Measurements from ENCODE around the gene KCTD2. TPM values are rescaled to one million over a fixed set of nuclear protein-coding genes. Genes with fewer than 3 reads are reported as not detected.

The KCTD2 gene
- total RNA-seq, 1 experiment from 2014 or later = 34.9 TPM

DNA sequence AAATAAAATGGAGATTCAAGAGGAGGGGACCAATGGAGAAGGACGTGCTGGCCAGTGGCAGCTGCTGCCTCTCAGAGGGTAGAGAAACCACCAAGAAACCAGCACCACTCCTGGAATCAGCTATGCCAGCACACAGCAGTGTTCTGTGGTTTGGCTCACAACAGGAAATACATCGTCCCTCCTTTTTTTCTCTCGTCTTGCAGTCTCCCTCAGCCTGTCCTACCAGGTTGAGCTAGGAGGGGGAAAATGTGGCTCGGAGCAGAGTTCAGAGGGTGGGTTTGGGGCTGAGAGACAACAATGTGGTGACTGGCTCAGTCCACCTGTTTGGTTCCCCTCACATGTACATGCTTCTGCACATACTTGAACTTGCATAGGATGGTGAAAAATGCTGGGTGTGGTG, 20.8 kb downstream of the KCTD2 start:
- BruUV-seq (replicated peaks) = no TSS peak
- H3K36me3 ChIP-seq (ENCODE audit: control insufficient read depth, insufficient read depth, low read length) = no peaks in the 10 kb centered on the region
- H3K4me1 ChIP-seq (ENCODE audit: control insufficient read depth, insufficient read depth, low read length) = no peaks in the 10 kb centered on the region
- no peak overlapping the region for H3K4me3 ChIP-seq (ENCODE audit: low read depth in 2 of 2, low read length in 2 of 2)
- ChIA-PET CTCF (interaction anchor here (2.8 kb wide), 1 partner anchor 38 kb away, joined by 13 read pairs; no protein-coding TSS in a partner anchor), POLR2A (no interaction called here)
- H3K27me3 ChIP-seq (ENCODE audit: control insufficient read depth, insufficient read depth, low read length) = no peaks in the 10 kb centered on the region
- intact Hi-C loops (cut with micrococcal nuclease; ENCODE audit: unreplicated experiment) (no loop called here), in situ Hi-C loops (cut with HindIII; ENCODE audit: low pct_unique_long_range_greater_than_20kb, low sequenced_read_pairs) (no loop called here)
- no peak for TF ChIP-seq SIN3A (IDR thresholded peaks at IDR 0.05; ENCODE audit: borderline replicate concordance, insufficient read depth, low read depth, low read length)
- no peak for TF ChIP-seq POLR2AphosphoS5 (IDR thresholded peaks at IDR 0.05; ENCODE audit: low read depth, low read length)
- no peak for TF ChIP-seq TCF7L2 (IDR thresholded peaks at IDR 0.05; ENCODE audit: low read depth, low read length)
- TF ChIP-seq, protein P1, sequence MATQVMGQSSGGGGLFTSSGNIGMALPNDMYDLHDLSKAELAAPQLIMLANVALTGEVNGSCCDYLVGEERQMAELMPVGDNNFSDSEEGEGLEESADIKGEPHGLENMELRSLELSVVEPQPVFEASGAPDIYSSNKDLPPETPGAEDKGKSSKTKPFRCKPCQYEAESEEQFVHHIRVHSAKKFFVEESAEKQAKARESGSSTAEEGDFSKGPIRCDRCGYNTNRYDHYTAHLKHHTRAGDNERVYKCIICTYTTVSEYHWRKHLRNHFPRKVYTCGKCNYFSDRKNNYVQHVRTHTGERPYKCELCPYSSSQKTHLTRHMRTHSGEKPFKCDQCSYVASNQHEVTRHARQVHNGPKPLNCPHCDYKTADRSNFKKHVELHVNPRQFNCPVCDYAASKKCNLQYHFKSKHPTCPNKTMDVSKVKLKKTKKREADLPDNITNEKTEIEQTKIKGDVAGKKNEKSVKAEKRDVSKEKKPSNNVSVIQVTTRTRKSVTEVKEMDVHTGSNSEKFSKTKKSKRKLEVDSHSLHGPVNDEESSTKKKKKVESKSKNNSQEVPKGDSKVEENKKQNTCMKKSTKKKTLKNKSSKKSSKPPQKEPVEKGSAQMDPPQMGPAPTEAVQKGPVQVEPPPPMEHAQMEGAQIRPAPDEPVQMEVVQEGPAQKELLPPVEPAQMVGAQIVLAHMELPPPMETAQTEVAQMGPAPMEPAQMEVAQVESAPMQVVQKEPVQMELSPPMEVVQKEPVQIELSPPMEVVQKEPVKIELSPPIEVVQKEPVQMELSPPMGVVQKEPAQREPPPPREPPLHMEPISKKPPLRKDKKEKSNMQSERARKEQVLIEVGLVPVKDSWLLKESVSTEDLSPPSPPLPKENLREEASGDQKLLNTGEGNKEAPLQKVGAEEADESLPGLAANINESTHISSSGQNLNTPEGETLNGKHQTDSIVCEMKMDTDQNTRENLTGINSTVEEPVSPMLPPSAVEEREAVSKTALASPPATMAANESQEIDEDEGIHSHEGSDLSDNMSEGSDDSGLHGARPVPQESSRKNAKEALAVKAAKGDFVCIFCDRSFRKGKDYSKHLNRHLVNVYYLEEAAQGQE (IDR thresholded peaks at IDR 0.05; ENCODE audit: insufficient read depth in 1 of 2, low read depth in 2 of 2, low read length in 1 of 2) = no peak
- TF ChIP-seq, protein P2, sequence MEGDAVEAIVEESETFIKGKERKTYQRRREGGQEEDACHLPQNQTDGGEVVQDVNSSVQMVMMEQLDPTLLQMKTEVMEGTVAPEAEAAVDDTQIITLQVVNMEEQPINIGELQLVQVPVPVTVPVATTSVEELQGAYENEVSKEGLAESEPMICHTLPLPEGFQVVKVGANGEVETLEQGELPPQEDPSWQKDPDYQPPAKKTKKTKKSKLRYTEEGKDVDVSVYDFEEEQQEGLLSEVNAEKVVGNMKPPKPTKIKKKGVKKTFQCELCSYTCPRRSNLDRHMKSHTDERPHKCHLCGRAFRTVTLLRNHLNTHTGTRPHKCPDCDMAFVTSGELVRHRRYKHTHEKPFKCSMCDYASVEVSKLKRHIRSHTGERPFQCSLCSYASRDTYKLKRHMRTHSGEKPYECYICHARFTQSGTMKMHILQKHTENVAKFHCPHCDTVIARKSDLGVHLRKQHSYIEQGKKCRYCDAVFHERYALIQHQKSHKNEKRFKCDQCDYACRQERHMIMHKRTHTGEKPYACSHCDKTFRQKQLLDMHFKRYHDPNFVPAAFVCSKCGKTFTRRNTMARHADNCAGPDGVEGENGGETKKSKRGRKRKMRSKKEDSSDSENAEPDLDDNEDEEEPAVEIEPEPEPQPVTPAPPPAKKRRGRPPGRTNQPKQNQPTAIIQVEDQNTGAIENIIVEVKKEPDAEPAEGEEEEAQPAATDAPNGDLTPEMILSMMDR (IDR thresholded peaks at IDR 0.05) = no peak
- H3K9me3 ChIP-seq (ENCODE audit: control insufficient read depth, insufficient read depth, low read depth, low read length) = no peaks in the 10 kb centered on the region
- ATAC-seq (peak; percentile 42; the same call in 1 of the 2 replicates), DNase-seq (ENCODE audit: low read depth, low spot score) (no peak)
- no peak overlapping the region; the same call in 1 of the 2 replicates for H3K27ac ChIP-seq (ENCODE audit: low read length)

- CTCF ChIA-PET = interaction anchor here (0.7 to 2.8 kb wide), 4 partner anchors 9 to 133 kb away, joined by 5 to 13 read pairs (median 6); no protein-coding TSS in a partner anchor
- Histone ChIP-seq H3K27ac (ENCODE audit: low read length) (no peak overlapping the region), H3K4me1 (ENCODE audit: control insufficient read depth, insufficient read depth, low read length) (no peaks in the 10 kb centered on the region), H3K27me3 (ENCODE audit: control insufficient read depth, insufficient read depth, low read length) (no peaks in the 10 kb centered on the region), H3K36me3 (ENCODE audit: control insufficient read depth, insufficient read depth, low read length) (no peaks in the 10 kb centered on the region), H3K4me3 (ENCODE audit: low read depth in 2 of 2, low read length in 2 of 2) (no peak overlapping the region), H3K9me3 (ENCODE audit: control insufficient read depth, insufficient read depth, low read depth, low read length) (no peaks in the 10 kb centered on the region)
- in situ Hi-C loops (cut with HindIII; ENCODE audit: low pct_unique_long_range_greater_than_20kb, low sequenced_read_pairs) = no loop called here
- ATAC-seq = no peak
- TF ChIP-seq TCF7L2 (IDR thresholded peaks at IDR 0.05; ENCODE audit: low read depth, low read length) (no peak), SIN3A (IDR thresholded peaks at IDR 0.05; ENCODE audit: borderline replicate concordance, insufficient read depth, low read depth, low read length) (no peak), POLR2AphosphoS5 (IDR thresholded peaks at IDR 0.05; ENCODE audit: low read depth, low read length) (no peak)
- TF ChIP-seq, protein P2 (IDR thresholded peaks at IDR 0.05) = no peak
- TF ChIP-seq, protein P1 (IDR thresholded peaks at IDR 0.05; ENCODE audit: insufficient read depth in 1 of 2, low read depth in 2 of 2, low read length in 1 of 2) = no peak
- no TSS peak for BruUV-seq (replicated peaks)
- no peak for DNase-seq (ENCODE audit: low read depth, low spot score)
- intact Hi-C loops (cut with micrococcal nuclease; ENCODE audit: unreplicated experiment) = no loop called here
- POLR2A ChIA-PET = interaction anchor here (0.6 kb wide), 1 partner anchor 11 kb away, joined by 6 read pairs; no protein-coding TSS in a partner anchor
Observed at GRCh38 chr17:75068750-75069149, 21.7 kb downstream of the KCTD2 start.

Data from Panc1 (cell line).